ENCODE results near the gene ENTPD2. TPM values are rescaled to one million over a fixed set of nuclear protein-coding genes. Genes with fewer than 3 reads are reported as not detected.

ENTPD2 gene
- total and polyA plus RNA-seq, 2 of the 4 experiments (the other 2 are of a cell fraction) = not detected

GRCh38 chr9:137067860-137068538, 14.1 kb upstream of the ENTPD2 start:
- CTCF ChIA-PET = interaction anchor here (0.6 to 1.6 kb wide), 3 partner anchors 12 to 21 kb away, joined by 3 to 5 read pairs (median 3); partner anchors contain the start of gene NPDC1
- Histone ChIP-seq H3K56ac (ENCODE audit: extremely low read depth, insufficient read depth, low read length) (no peak overlapping the region), H3K9me3 (ENCODE audit: control insufficient read depth, insufficient read depth, low read length) (no peaks in the 10 kb centered on the region), H3K4me1 (ENCODE audit: control insufficient read depth, insufficient read depth, low read length) (peaks cover 3% of the 10 kb centered on the region; the same call in 1 of the 2 replicates), H4K8ac (ENCODE audit: low read depth in 2 of 2, low read length in 2 of 2) (no peak overlapping the region), H3K23ac (ENCODE audit: low read depth, low read length) (no peak overlapping the region), H2BK120ac (ENCODE audit: low read depth, low read length) (no peak overlapping the region), H2AK9ac (replicated peaks; ENCODE audit: low read depth, low read length, poor library complexity) (no peak overlapping the region), H3K27ac (ENCODE audit: insufficient read depth, low read length) (no peak overlapping the region), H2AFZ (replicated peaks; ENCODE audit: low read length, poor library complexity) (no peak overlapping the region), H2BK20ac (ENCODE audit: low read depth, low read length) (no peak overlapping the region), H3K14ac (replicated peaks; ENCODE audit: low read depth, low read length) (no peak overlapping the region), H3K9ac (ENCODE audit: low read depth, low read length) (no peak overlapping the region), H4K5ac (ENCODE audit: low read depth, low read length) (no peak overlapping the region), H3K4me3 (ENCODE audit: insufficient read depth, low read depth, low read length) (no peak overlapping the region), H3K4me2 (ENCODE audit: low read depth, low read length) (no peak overlapping the region), H3K4ac (ENCODE audit: low read depth, low read length) (no peak overlapping the region), H3K79me1 (ENCODE audit: low read depth in 1 of 2, low read length in 2 of 2) (peaks cover 2 to 11% of the 10 kb centered on the region in 2 experiments), H2BK5ac (ENCODE audit: low read depth, low read length, poor library complexity, severe bottlenecking) (no peak overlapping the region), H2BK15ac (ENCODE audit: low read depth, low read length) (no peak overlapping the region), H3K36me3 (ENCODE audit: control insufficient read depth, insufficient read depth, low read length) (no peaks in the 10 kb centered on the region), H3K18ac (ENCODE audit: low read depth, low read length) (no peak overlapping the region), H2AK5ac (ENCODE audit: low read depth, low read length) (no peak overlapping the region), H3K9me1 (ENCODE audit: insufficient read depth, low read length) (no peaks in the 10 kb centered on the region), H4K20me1 (ENCODE audit: insufficient read depth, low read length) (no peaks in the 10 kb centered on the region), H4K91ac (ENCODE audit: insufficient read depth, low read depth, low read length) (no peak overlapping the region), H3K27me3 (ENCODE audit: control insufficient read depth, insufficient read depth, low read length) (no peaks in the 10 kb centered on the region; the same call in 1 of the 2 replicates)
- intact Hi-C loops (cut with micrococcal nuclease) (loop anchor here (1.0 kb wide), 1 partner anchor 22 kb away; the partner anchor contains the start of gene NPDC1), dilution Hi-C loops (cut with HindIII; ENCODE audit: low sequenced_read_pairs, unreplicated experiment) (no loop called here), in situ Hi-C loops (cut with MboI; ENCODE audit: low sequenced_read_pairs) (no loop called here)
- 78% methylated on average over 3 of the region's 12 CpGs; no CpG with 5 or more reads in 1 of the 2 experiments for WGBS, 2 experiments (ENCODE audit: extremely low coverage in 2 of 2, insufficient read length in 1 of 2)
- DNase-seq (peak; percentile 70), ATAC-seq (ENCODE audit: low read depth) (peak; percentile 60)
- POLR2A ChIA-PET (ENCODE audit: unreplicated experiment) = no interaction called here
- BruUV-seq (replicated peaks) = no TSS peak
- no peak for TF ChIP-seq RCOR1 (IDR thresholded peaks at IDR 0.05; ENCODE audit: insufficient replicate concordance, low read length)
- peak; percentile 61 for TF ChIP-seq RAD21 (IDR thresholded peaks at IDR 0.05; ENCODE audit: low read length)
- peak; percentile 44; the same call in 1 of the 2 replicates for TF ChIP-seq SMC3 (IDR thresholded peaks at IDR 0.05; ENCODE audit: low read depth, low read length)
- peak; percentile 31; the same call in 1 of the 2 replicates for TF ChIP-seq MAZ (IDR thresholded peaks at IDR 0.05; ENCODE audit: borderline replicate concordance, low read depth, low read length)
- TF ChIP-seq MXI1 (IDR thresholded peaks at IDR 0.05; ENCODE audit: borderline replicate concordance, low read depth, low read length) = no peak
- TF ChIP-seq, protein P1, sequence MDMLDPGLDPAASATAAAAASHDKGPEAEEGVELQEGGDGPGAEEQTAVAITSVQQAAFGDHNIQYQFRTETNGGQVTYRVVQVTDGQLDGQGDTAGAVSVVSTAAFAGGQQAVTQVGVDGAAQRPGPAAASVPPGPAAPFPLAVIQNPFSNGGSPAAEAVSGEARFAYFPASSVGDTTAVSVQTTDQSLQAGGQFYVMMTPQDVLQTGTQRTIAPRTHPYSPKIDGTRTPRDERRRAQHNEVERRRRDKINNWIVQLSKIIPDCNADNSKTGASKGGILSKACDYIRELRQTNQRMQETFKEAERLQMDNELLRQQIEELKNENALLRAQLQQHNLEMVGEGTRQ (IDR thresholded peaks at IDR 0.05; ENCODE audit: low read depth, low read length) = no peak
- no peak for TF ChIP-seq CEBPB (IDR thresholded peaks at IDR 0.05; ENCODE audit: low read depth, low read length)
- peak; percentile 72 for TF ChIP-seq CTCF (conservative IDR thresholded peaks at IDR 0.05; ENCODE audit: low read depth, low read length)
- TF ChIP-seq, protein P2, sequence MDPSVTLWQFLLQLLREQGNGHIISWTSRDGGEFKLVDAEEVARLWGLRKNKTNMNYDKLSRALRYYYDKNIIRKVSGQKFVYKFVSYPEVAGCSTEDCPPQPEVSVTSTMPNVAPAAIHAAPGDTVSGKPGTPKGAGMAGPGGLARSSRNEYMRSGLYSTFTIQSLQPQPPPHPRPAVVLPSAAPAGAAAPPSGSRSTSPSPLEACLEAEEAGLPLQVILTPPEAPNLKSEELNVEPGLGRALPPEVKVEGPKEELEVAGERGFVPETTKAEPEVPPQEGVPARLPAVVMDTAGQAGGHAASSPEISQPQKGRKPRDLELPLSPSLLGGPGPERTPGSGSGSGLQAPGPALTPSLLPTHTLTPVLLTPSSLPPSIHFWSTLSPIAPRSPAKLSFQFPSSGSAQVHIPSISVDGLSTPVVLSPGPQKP (IDR thresholded peaks at IDR 0.05; ENCODE audit: borderline replicate concordance, low read depth, low read length) = no peak

Measured in IMR-90 (cell line).